ENCODE measurements around the gene BANF1. TPM values are rescaled to one million over a fixed set of nuclear protein-coding genes. Genes with fewer than 3 reads are reported as not detected.

BANF1 gene
- total and polyA plus RNA-seq, 2 donors (not counting 1 experiment from before 2014, with no cell fraction given): 74.3 to 99.3 TPM

DNA sequence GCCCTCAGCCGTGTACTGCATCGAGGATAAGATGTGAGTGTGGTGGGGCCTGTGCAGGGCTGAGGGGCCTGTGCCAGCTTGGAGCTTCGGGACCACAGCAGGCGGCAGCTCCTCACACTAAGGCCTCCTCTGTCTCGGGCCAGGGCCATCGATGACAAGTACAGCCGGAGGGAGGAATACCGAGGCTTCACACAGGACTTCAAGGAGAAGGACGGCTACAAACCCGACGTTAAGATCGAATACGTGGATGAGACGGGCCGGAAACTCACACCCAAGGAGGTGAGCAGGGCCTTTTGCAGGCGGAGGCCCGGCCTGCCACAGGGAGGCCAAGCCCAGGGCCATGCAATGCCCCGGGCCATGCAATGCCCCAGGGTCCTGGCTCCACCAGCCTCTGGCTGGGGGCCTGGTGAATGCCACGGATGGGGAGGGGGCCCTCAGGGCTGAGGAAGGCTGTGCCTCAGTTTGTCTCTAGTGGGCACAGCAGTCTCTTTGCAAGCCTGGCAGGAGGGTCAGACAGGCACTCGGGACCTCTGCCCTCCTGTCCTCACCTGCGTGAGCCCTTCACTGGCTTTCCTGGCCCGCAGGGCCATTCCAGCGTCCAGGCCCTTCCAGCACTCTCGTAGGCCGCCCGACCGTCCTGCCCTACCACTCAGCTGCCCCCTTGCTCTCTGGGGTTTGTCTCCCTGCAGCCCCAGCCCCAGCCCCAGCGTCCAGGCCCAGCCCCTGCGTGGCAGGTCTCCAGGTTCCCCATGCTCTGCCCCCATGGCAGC is 24.5 kb upstream of the BANF1 start:
- DNase-seq: no peak
- 98% methylated on average over 28 of the region's 29 CpGs for WGBS (ENCODE audit: insufficient coverage)

More for the DNA sequence above, 24.5 kb upstream of the BANF1 start:
- no peaks in the 10 kb centered on the region for H3K27me3 Mint-ChIP-seq
- no peak overlapping the region for H3K4me2 ChIP-seq (replicated peaks; ENCODE audit: low read depth, low read length, poor library complexity, severe bottlenecking)
- ChIA-PET POLR2A (interaction anchor here (1.3 kb wide), 1 partner anchor 89 kb away, joined by 3 read pairs; the partner anchor contains the start of gene FIBP), CTCF (interaction anchor here (0.6 kb wide), 1 partner anchor 62 kb away, joined by 3 read pairs; no protein-coding TSS in a partner anchor)
- no peak for TF ChIP-seq CTCF (IDR thresholded peaks at IDR 0.05)
- TF ChIP-seq EZH2 (IDR thresholded peaks at IDR 0.05; ENCODE audit: borderline replicate concordance, insufficient read depth, low read depth, low read length, poor library complexity, severe bottlenecking): no peak
- no peaks in the 10 kb centered on the region for H3K79me2 ChIP-seq (ENCODE audit: control insufficient read depth, insufficient read depth, low read length)
- H3K9ac ChIP-seq (ENCODE audit: low read length): no peak overlapping the region
- H3K27ac ChIP-seq (ENCODE audit: low read length in 2 of 2): no peak overlapping the region
- H2AFZ ChIP-seq (ENCODE audit: insufficient read depth, low read depth, low read length, poor library complexity, severe bottlenecking): no peak overlapping the region
- no peak for ATAC-seq (ENCODE audit: low read depth)
- intact Hi-C loops (cut with micrococcal nuclease): no loop called here
- H3K4me3 ChIP-seq (ENCODE audit: control extremely low read depth in 1 of 5, extremely low read depth in 1 of 5, insufficient read depth in 1 of 5, low read depth in 2 of 5, low read length in 4 of 5): no peak overlapping the region
- H3K9me3 ChIP-seq (ENCODE audit: control extremely low read depth in 1 of 3, control insufficient read depth in 2 of 3, insufficient read depth in 1 of 3, low read length in 2 of 3): no peaks in the 10 kb centered on the region
- no peak overlapping the region for H3K4me3 Mint-ChIP-seq
- no peaks in the 10 kb centered on the region for H4K20me1 ChIP-seq (ENCODE audit: control insufficient read depth, insufficient read depth, low read length, poor library complexity, severe bottlenecking)
- no peaks in the 10 kb centered on the region for H3K4me1 ChIP-seq (ENCODE audit: control insufficient read depth in 2 of 2, insufficient read depth in 2 of 2, low read length in 2 of 2)
- peaks cover 2 to 36% of the 10 kb centered on the region in 2 experiments for H3K36me3 ChIP-seq (replicated peaks in 1 of 2; ENCODE audit: control extremely low read depth in 1 of 2, control insufficient read depth in 1 of 2, extremely low read depth in 1 of 2, insufficient read depth in 2 of 2, low read length in 1 of 2)
- no peaks in the 10 kb centered on the region for H3K4me1 Mint-ChIP-seq
- no peak overlapping the region for H3K27ac Mint-ChIP-seq
- H3K27me3 ChIP-seq (replicated peaks in 1 of 4; ENCODE audit: control extremely low read depth in 1 of 4, control insufficient read depth in 3 of 4, insufficient read depth in 4 of 4, low read length in 3 of 4): no peaks in the 10 kb centered on the region
- H3K9me3 Mint-ChIP-seq (ENCODE audit: insufficient read depth): no peaks in the 10 kb centered on the region
